Activated naive CD4-positive, alpha-beta T cell treated with anti-CD3 and anti-CD28 coated beads for 36 hours (primary cell): ENCODE data around the gene BIN2. TPM values are rescaled to one million over a fixed set of nuclear protein-coding genes. Genes with fewer than 3 reads are reported as not detected.
A peak's percentile ranks its signal among the peaks of the same experiment; 100 is the strongest.

ENCODE experiments used
- CTCF ChIA-PET: fragments of 350-600 bp; sonication (Branson Sonifier 250); formaldehyde crosslinking; loops from one replicate; lab custom pipeline; 2021; ENCODE audit warnings: antibody characterized with exemption; lab: Charles Lee
- DNase-seq: peaks from one replicate; pipeline ENCODE4 v3.0.0-alpha.2; 2020
- H3K27ac Mint-ChIP-seq: one replicate; pipeline ENCODE4 v1.8.0; 2021; ENCODE audit warnings: mild to moderate bottlenecking, mixed read lengths
- H3K27me3 Mint-ChIP-seq: one replicate; pipeline ENCODE4 v1.8.0; 2021; ENCODE audit warnings: low read depth, mixed read lengths
- H3K36me3 Mint-ChIP-seq: one replicate; pipeline ENCODE4 v1.8.0; 2021; ENCODE audit warnings: low read depth, mixed read lengths
- H3K4me1 Mint-ChIP-seq: one replicate; pipeline ENCODE4 v1.8.0; 2021; ENCODE audit warnings: low read depth, mixed read lengths
- H3K4me3 Mint-ChIP-seq: one replicate; pipeline ENCODE4 v1.8.0; 2021; ENCODE audit warnings: mild to moderate bottlenecking, moderate library complexity, mixed read lengths
- H3K9me3 Mint-ChIP-seq: one replicate; pipeline ENCODE4 v1.8.0; 2021; ENCODE audit warnings: mixed read lengths
- intact Hi-C: fragments of 100-400 bp; cut with micrococcal nuclease; formaldehyde crosslinking; loops from one replicate; pipeline ENCODE4 v1.15.1; 2023
- total RNA-seq, 2 experiments: library from RNA; stranded (reverse); gene quantifications; one replicate each; pipeline ENCODE4 v1.2.3, GENCODE V29; 2021

BIN2 gene
- total RNA-seq, 2 experiments from 2014 or later = 32.9 to 33.8 TPM

DNA sequence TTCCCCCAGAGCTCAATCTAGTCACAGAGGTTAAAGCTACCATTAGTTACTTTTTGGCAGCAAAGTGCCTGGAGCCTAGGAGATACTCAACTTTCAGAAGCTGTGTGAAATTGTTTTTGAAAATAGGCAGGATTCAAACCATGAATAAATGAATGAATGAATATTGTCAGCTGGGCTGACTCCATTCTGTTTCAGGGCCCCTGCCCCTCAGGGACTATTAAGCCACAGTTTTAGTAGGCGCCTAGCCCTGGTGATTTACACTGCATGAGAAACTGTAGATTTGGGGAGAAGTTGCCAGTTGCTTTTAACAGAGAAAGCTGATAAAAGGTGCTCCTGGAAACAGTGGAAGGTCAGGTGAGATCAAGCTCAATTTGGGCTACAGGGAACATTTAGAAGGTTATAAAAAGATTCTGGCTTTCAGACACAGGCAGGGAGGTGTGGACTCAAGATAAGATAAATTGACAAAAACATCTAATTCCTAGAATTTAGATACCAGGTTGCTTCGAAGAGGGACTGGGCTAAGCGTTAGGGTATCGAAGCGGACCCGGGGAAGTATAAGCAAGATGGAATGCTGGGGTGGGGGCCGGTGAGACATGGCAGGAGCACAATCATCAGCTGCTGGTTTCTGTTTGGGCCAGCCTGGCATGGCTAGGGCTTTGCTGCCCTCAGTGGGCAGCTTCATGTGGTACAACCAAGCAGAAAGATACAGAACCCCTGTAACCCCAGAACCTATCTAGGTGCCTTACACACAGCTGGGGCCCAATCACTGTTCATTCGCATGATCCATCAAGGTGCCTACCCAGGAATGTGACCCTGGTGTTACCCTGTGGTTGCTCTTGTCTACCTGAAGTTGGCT, 37.4 kb upstream of the BIN2 start:
- H3K36me3 Mint-ChIP-seq = peaks cover 15% of the 10 kb centered on the region
- no peak overlapping the region for H3K4me3 Mint-ChIP-seq
- DNase-seq = no peak
- no peak overlapping the region for H3K27ac Mint-ChIP-seq
- peaks cover 3% of the 10 kb centered on the region for H3K9me3 Mint-ChIP-seq
- H3K4me1 Mint-ChIP-seq = peaks cover 15% of the 10 kb centered on the region
- intact Hi-C loops = no loop called here
- H3K27me3 Mint-ChIP-seq = no peaks in the 10 kb centered on the region
- CTCF ChIA-PET = interaction anchor here (1.0 kb wide), 1 partner anchor 20 kb away, joined by 4 read pairs; no protein-coding TSS in a partner anchor

DNA sequence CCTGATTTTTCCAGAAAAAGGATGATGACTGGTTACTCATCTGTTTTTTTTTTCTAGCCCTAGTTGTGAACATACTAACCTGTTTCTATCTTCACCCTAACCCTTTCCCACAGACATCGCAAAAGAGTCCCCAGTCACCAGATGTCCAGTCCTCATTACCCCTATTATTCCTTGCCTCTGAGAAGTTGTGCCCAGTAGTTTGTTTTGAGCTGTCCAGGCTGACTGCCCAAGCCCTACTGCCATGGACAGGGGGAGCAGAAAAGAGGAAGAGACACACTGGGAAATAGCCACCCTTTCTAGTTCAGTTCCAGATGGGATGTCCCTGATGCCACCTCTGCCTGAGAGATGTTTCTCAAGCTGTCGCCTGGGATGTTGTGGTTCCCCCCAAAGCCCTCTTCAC, 36.3 kb upstream of the BIN2 start:
- Mint-ChIP-seq H3K4me1 (peaks cover 15% of the 10 kb centered on the region), H3K4me3 (no peak overlapping the region), H3K27ac (no peak overlapping the region), H3K36me3 (peaks cover 15% of the 10 kb centered on the region), H3K9me3 (peaks cover 3% of the 10 kb centered on the region), H3K27me3 (no peaks in the 10 kb centered on the region)
- no peak for DNase-seq
- intact Hi-C loops = no loop called here
- CTCF ChIA-PET = no interaction called here

DNA sequence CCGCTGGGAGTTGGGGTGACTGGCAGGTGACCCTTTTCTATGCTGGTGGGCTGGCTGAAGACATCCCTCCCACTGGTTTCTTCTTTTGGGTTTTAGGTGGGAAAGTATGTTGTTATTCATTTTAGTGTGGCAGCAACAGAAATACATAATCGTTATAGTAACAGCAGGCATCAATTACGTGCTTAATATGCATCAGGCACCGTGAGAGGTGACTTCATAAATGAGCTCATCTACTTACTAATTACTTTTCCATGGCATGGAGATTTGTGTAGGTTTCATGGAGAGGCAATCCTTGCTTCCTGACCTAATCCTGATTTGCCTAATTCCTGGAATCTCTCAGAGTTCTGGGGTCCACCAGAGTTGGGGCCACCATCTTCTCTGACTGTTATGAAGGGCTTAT, 35.9 kb upstream of the BIN2 start:
- Mint-ChIP-seq H3K4me1 (peaks cover 15% of the 10 kb centered on the region), H3K27ac (no peak overlapping the region), H3K27me3 (no peaks in the 10 kb centered on the region), H3K4me3 (no peak overlapping the region), H3K36me3 (peaks cover 17% of the 10 kb centered on the region), H3K9me3 (peaks cover 3% of the 10 kb centered on the region)
- CTCF ChIA-PET = interaction anchor here (0.6 kb wide), 1 partner anchor 19 kb away, joined by 3 read pairs; no protein-coding TSS in a partner anchor
- DNase-seq = no peak
- intact Hi-C loops = no loop called here

DNA sequence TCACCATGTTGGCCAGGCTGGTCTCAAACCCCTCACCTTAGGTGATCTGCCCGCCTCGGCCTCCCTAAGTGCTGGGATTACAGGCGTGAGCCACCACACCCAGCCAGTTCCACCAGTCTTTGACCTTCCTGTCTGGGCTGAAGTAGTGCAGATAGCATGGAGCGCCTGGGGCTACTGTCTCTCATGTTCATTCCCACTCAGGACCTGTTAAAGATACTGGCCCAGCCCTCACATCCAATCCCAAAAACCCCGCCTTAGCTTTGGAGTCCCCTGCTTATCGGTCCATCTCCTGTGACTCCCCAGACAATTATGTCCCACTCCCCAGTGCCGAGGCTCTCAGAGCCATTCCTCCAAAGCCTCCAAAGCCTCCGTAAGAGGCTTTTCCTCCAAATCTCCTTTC, 34.5 kb upstream of the BIN2 start:
- Mint-ChIP-seq H3K4me1 (peaks cover 15% of the 10 kb centered on the region), H3K27me3 (no peaks in the 10 kb centered on the region), H3K36me3 (peaks cover 17% of the 10 kb centered on the region), H3K9me3 (peaks cover 3% of the 10 kb centered on the region), H3K4me3 (no peak overlapping the region), H3K27ac (no peak overlapping the region)
- CTCF ChIA-PET = interaction anchor here (1.2 kb wide), 1 partner anchor 17 kb away, joined by 4 read pairs; no protein-coding TSS in a partner anchor
- DNase-seq = no peak
- intact Hi-C loops = no loop called here

DNA sequence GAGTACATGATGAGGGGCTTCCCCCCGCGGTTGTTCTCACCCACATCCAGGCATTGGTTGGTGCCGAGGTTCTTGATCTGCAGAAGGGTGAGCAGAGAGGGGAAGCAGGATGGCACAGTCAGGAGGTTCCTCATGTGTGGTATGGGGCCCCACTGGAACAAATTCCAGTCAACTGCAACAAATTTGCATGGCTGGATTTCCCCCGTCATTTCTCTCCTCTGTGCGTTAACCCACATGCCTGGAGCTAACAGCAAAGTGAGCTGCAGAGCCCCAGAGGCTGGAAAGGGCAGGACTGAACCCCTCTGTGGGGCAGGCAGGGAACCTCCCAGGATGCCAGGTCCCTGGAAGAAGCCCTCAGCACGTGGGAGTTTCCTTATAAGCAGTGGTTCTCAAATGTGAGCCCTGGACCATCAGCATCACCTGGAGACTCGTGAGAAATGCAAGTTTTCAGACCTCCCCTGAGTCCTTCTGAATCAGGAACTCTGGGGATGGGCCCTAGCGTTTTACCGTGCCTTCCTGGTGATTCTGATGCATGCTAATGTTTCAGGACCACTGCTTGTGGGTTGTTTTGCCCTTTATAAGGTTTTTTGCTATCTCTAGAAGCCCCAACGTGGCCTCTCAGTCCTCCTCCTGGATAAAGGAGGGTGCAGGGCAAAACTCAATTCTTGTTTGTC, 33.5 kb upstream of the BIN2 start:
- CTCF ChIA-PET = interaction anchor here (1.1 kb wide), 1 partner anchor 9 kb away, joined by 3 read pairs; no protein-coding TSS in a partner anchor
- Mint-ChIP-seq H3K4me1 (peaks cover 15% of the 10 kb centered on the region), H3K9me3 (peaks cover 3% of the 10 kb centered on the region), H3K27ac (peak overlapping the region; percentile 41), H3K36me3 (peaks cover 17% of the 10 kb centered on the region), H3K4me3 (no peak overlapping the region), H3K27me3 (no peaks in the 10 kb centered on the region)
- intact Hi-C loops = loop anchor here (1.0 kb wide), 1 partner anchor 12 kb away; no protein-coding TSS in a partner anchor
- DNase-seq = peak; percentile 74

- CTCF ChIA-PET = interaction anchor here (0.9 to 3.2 kb wide), 3 partner anchors 11 to 32 kb away, joined by 3 to 24 read pairs (median 3); no protein-coding TSS in a partner anchor
- intact Hi-C loops = no loop called here
- Mint-ChIP-seq H3K27me3 (no peaks in the 10 kb centered on the region), H3K36me3 (peaks cover 5% of the 10 kb centered on the region), H3K4me1 (peaks cover 5% of the 10 kb centered on the region), H3K4me3 (no peak overlapping the region), H3K27ac (no peak overlapping the region), H3K9me3 (peaks cover under 1% of the 10 kb centered on the region)
- peak; percentile 68 for DNase-seq
Measured at GRCh38 chr12:51351913-51352532, 28.0 kb upstream of the BIN2 start.

GRCh38 chr12:51349026-51349425, 25.1 kb upstream of the BIN2 start:
- H3K9me3 Mint-ChIP-seq = no peaks in the 10 kb centered on the region
- intact Hi-C loops = no loop called here
- no peak overlapping the region for H3K27ac Mint-ChIP-seq
- no peak for DNase-seq
- no peak overlapping the region for H3K4me3 Mint-ChIP-seq
- peaks cover 2% of the 10 kb centered on the region for H3K4me1 Mint-ChIP-seq
- H3K36me3 Mint-ChIP-seq = no peaks in the 10 kb centered on the region
- no peaks in the 10 kb centered on the region for H3K27me3 Mint-ChIP-seq
- CTCF ChIA-PET = interaction anchor here (1.3 to 3.2 kb wide), 4 partner anchors 8 to 86 kb away, joined by 3 to 24 read pairs (median 6); partner anchors contain the start of gene SMAGP

DNA sequence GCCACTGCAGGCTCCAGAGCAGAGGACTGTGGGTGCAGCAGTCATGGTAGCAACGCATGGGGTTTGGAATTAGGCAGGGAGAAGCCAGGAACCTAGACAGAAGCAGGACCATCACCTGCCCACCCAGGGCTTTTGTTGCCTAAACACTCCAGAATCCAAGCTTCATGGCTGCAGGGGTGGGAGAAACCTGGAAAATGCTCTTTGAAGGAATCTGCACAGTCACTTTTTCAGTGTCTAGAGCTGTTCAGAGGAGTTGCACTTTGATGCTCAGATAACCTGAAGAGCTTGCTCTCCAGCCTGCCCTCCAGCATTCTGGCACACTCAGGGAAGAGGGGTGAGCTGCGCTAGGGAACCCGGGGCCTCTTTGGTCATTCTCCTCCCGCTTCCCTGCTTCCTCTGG, 24.1 kb upstream of the BIN2 start:
- DNase-seq = no peak
- Mint-ChIP-seq H3K27ac (no peak overlapping the region), H3K4me3 (no peak overlapping the region), H3K9me3 (no peaks in the 10 kb centered on the region), H3K36me3 (no peaks in the 10 kb centered on the region), H3K4me1 (peaks cover 2% of the 10 kb centered on the region), H3K27me3 (no peaks in the 10 kb centered on the region)
- CTCF ChIA-PET = interaction anchor here (0.7 to 1.4 kb wide), 3 partner anchors 9 to 1603 kb away, joined by 3 to 4 read pairs (median 3); no protein-coding TSS in a partner anchor
- intact Hi-C loops = no loop called here

GRCh38 chr12:51346581-51346980, 22.6 kb upstream of the BIN2 start, which contains the start of gene CELA1:
Gene CELA1 (minus strand): TSS chr12:51346679. CDS start chr12:51346638, 41 bp downstream.
- DNase-seq = no peak
- no peaks in the 10 kb centered on the region for H3K9me3 Mint-ChIP-seq
- H3K27ac Mint-ChIP-seq = no peak within 1 kb of the TSS
- H3K36me3 Mint-ChIP-seq = no peaks in the 10 kb centered on the region
- intact Hi-C loops = no loop called here
- peaks cover 9% of the 10 kb centered on the region for H3K4me1 Mint-ChIP-seq
- no peak within 1 kb of the TSS for H3K4me3 Mint-ChIP-seq
- H3K27me3 Mint-ChIP-seq = no peaks in the 10 kb centered on the region
- CTCF ChIA-PET = no interaction called here

- Mint-ChIP-seq H3K36me3 (no peaks in the 10 kb centered on the region), H3K4me1 (peaks cover 15% of the 10 kb centered on the region), H3K27me3 (no peaks in the 10 kb centered on the region), H3K9me3 (no peaks in the 10 kb centered on the region), H3K27ac (no peak overlapping the region), H3K4me3 (no peak overlapping the region)
- intact Hi-C loops = no loop called here
- CTCF ChIA-PET = interaction anchor here (1.0 kb wide), 2 partner anchors 16 to 76 kb away, joined by 3 to 8 read pairs; no protein-coding TSS in a partner anchor
- DNase-seq = no peak
Measured at GRCh38 chr12:51345681-51346080, 21.7 kb upstream of the BIN2 start.

- Mint-ChIP-seq H3K9me3 (no peaks in the 10 kb centered on the region), H3K27me3 (no peaks in the 10 kb centered on the region), H3K27ac (no peak overlapping the region), H3K4me1 (peaks cover 15% of the 10 kb centered on the region), H3K36me3 (no peaks in the 10 kb centered on the region), H3K4me3 (no peak overlapping the region)
- intact Hi-C loops = loop anchor here (5.0 kb wide), 1 partner anchor 516 kb away; no protein-coding TSS in a partner anchor
- no peak for DNase-seq
- CTCF ChIA-PET = interaction anchor here (0.6 to 1.9 kb wide), 3 partner anchors 22 to 82 kb away, joined by 4 to 12 read pairs (median 7); partner anchors contain the start of gene SMAGP
Measured at GRCh38 chr12:51343201-51343600, 19.2 kb upstream of the BIN2 start.
